Measurements from ENCODE around the gene SV2B.

Gene SV2B

DNA sequence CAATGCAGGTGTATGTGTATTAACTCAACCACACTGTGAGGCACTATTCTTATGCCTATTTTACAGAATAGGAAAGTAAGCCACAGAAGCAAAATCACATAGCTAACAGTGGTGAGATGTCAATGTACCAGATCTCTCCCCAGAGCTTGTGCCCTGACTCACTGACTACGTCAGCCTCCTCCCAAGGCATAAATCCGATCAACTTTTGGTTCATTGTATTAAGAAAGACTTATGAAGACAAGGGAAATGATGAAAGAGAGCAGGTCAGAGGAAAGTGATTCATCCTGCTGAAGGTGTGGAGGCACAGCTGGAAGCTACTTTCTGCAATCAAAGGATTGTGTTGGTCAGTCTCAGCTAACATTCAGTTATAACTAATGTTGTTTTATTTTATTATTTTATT, 33.0 kb upstream of the SV2B start:
- TF ChIP-seq CTCF (IDR thresholded peaks at IDR 0.05) = no peak

- no peak for TF ChIP-seq CTCF (IDR thresholded peaks at IDR 0.05)
Measured at GRCh38 chr15:91068436-91068835, 31.6 kb upstream of the SV2B start.

GRCh38 chr15:91068966-91069365, 31.1 kb upstream of the SV2B start:
- TF ChIP-seq CTCF (IDR thresholded peaks at IDR 0.05) = no peak

DNA sequence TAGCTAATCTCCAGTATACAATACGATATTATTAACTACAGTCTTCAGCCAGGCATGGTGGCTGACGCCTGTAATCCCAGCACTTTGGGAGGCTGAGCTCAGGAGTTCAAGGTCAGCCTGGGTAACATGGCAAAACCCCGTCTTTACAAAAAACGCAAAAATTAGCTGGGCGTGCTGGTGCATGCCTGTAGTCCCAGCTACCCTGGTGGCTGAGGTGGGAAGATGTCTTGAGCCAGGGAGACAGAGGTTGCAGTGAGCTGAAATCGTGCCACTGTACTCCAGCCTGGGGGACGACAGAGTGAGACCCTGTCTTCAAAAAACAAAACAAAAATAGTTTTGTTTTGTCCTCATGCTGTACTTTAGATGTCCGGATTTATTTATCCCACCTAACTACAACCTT, 29.2 kb upstream of the SV2B start:
- TF ChIP-seq CTCF (IDR thresholded peaks at IDR 0.05) = no peak

GRCh38 chr15:91072161-91072560, 27.9 kb upstream of the SV2B start:
- TF ChIP-seq CTCF (IDR thresholded peaks at IDR 0.05) = no peak

- no peak for TF ChIP-seq CTCF (IDR thresholded peaks at IDR 0.05)
Measured at GRCh38 chr15:91073077-91073476, 27.0 kb upstream of the SV2B start.

DNA sequence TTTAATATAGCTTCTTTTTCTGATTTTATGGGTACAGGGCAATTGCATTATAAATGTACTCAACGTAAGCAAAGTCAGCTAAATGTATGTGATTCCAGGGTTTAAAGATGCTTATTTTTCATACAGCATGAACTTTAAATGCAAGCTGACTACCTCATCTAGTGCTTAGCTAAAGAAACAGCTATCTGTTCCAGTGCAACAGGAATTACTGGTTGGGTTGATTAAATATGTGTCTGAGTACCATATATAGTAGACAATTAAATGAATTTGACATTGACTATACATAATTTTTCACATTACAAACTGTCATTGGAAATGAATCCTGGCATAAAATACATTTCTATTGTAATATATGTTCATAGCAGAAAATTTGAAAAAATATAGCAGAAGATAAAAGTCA, 26.3 kb upstream of the SV2B start:
- TF ChIP-seq CTCF (IDR thresholded peaks at IDR 0.05) = no peak

DNA sequence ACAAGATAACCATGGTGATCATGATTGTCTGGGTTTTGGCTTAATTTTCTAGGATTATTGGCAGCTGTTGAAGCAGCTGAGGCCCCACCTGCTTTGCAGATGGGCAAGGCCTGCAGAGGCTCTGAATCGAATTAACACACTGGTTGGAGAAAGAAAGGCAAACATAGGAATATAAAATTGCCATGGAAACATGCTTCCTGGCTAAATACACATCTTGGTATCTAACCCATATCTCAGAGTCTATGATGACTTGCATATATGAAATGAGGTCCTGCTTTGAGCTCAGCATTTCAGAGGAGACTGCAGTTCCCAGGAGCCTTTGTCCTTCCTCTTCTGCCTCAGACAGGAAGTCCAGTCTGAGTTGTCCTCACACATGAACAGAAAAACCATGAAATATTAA, 24.3 kb upstream of the SV2B start:
- TF ChIP-seq CTCF (IDR thresholded peaks at IDR 0.05) = no peak

Measured in LNCAP (cell line).